ENCODE measurements around the gene GSTM3.

- no peak for TF ChIP-seq CTCF (IDR thresholded peaks at IDR 0.05)
- TF ChIP-seq ZFX (IDR thresholded peaks at IDR 0.05; ENCODE audit: borderline replicate concordance), result no peak
Measured at GRCh38 chr1:109716121-109716520, 24.7 kb downstream of the GSTM3 start.

Measured in 22Rv1 (cell line).